IPS-15b (cell line): Measurements from ENCODE around the gene VSIG10L.

Source experiments
- H3K27me3 ChIP-seq: one replicate; pipeline ENCODE4 v1.6.1; 2013; ENCODE audit warnings: low read length; ENCODE audit not compliant: control insufficient read depth, insufficient read depth
- H3K36me3 ChIP-seq: one replicate; pipeline ENCODE4 v1.6.1; 2013; ENCODE audit warnings: low read length; ENCODE audit not compliant: control insufficient read depth, insufficient read depth
- H3K4me1 ChIP-seq: one replicate; pipeline ENCODE4 v1.6.1; 2013; ENCODE audit warnings: mild to moderate bottlenecking, low read length; ENCODE audit not compliant: control insufficient read depth, insufficient read depth
- H3K4me3 ChIP-seq: one replicate; pipeline ENCODE4 v1.5.1; 2013; ENCODE audit warnings: low read depth, low read length
- H3K9ac ChIP-seq: one replicate; pipeline ENCODE4 v1.6.1; 2013; ENCODE audit warnings: low read depth, mild to moderate bottlenecking, low read length
- H3K9me3 ChIP-seq: one replicate; pipeline ENCODE4 v1.6.1; 2013; ENCODE audit warnings: mild to moderate bottlenecking, low read length; ENCODE audit not compliant: control insufficient read depth, insufficient read depth

The VSIG10L gene

DNA sequence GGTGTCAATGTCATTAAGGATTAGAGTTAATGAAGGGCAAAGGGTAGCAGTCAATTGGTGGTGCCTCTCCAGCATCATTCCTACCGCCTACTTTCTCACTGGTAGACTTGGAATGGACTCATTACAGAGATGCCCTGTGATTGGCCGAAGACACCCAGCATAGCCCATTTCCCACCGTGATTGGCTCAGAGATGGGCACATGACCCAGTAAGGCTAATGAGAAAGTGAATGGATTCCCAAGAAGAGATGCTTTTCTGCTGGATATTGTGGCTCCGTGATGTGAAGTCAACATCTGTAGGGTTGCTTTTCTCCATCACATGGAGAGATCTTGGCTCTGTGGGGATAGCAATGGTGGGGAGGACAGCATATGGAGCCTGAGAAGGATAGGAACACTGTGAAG is 11.6 kb downstream of the VSIG10L start:
- peaks cover 19% of the 10 kb centered on the region for H3K36me3 ChIP-seq
- H3K4me1 ChIP-seq: no peaks in the 10 kb centered on the region
- H3K27me3 ChIP-seq: peaks cover 9% of the 10 kb centered on the region
- H3K9ac ChIP-seq: no peak overlapping the region
- no peaks in the 10 kb centered on the region for H3K9me3 ChIP-seq
- no peak overlapping the region for H3K4me3 ChIP-seq

DNA sequence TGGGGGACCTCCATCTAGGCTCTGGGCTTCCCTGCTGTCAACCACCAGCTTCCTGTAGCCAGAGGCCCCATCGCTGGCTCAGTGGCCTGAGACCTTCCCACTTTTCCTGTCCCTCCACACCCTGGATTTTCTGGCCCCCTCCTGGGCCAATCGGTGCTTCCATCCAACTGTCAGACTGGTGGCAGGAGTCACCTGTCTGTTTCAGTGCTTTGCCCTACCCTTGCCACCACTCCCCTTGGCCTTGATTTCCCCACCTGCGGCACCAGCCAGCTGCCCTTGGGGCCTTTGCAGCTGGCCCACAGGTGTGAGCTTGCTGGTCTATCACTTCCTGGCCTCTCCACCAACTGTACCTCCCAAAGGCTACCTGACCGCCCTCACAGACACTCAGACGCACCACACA is 12.5 kb downstream of the VSIG10L start:
- no peak overlapping the region for H3K9ac ChIP-seq
- H3K9me3 ChIP-seq: no peaks in the 10 kb centered on the region
- no peaks in the 10 kb centered on the region for H3K4me1 ChIP-seq
- no peak overlapping the region for H3K4me3 ChIP-seq
- peaks cover 17% of the 10 kb centered on the region for H3K36me3 ChIP-seq
- peaks cover 9% of the 10 kb centered on the region for H3K27me3 ChIP-seq

DNA sequence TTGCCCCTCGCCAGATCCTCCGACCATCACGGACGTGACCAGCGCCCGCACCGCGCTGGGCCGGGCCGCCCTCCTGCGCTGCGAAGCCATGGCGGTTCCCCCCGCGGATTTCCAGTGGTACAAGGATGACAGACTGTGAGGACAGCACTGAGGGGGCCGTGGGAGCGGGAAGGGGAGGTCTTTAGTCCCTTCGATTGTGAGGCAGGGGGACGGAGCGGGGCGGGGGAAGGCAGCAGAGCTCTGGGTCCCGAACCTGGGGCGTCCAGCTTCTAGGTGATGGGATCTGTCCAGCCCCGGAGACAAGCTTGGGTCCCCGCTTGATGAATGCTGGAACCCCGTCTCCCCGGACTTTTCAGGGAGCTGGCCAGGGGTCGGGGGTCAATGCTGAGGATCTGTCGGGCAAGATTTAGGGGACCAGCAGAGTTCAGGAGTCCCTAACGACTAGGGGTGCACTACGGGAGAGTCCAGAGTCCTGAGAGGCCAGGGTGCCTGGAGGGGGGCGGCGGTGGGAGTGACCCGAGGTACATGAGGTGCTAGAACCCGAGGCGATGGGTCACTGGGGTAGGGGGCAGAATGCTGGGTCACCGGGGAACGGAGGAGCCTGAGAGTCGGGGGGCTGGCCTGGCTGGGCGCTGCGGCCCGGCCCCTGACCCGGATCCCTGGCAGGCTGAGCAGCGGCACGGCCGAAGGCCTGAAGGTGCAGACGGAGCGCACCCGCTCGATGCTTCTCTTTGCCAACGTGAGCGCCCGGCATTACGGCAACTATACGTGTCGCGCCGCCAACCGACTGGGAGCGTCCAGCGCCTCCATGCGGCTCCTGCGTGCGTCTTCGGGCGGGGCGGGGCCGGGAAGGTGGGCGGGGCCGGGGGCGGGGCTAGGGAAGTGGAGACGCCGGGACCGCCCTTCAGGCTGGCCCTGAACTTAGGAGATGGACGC is 14.6 kb downstream of the VSIG10L start:
- peaks cover 11% of the 10 kb centered on the region for H3K27me3 ChIP-seq
- peaks cover 15% of the 10 kb centered on the region for H3K36me3 ChIP-seq
- no peaks in the 10 kb centered on the region for H3K9me3 ChIP-seq
- peak overlapping the region; percentile 54 for H3K9ac ChIP-seq
- no peaks in the 10 kb centered on the region for H3K4me1 ChIP-seq
- H3K4me3 ChIP-seq: peak overlapping the region; percentile 64

DNA sequence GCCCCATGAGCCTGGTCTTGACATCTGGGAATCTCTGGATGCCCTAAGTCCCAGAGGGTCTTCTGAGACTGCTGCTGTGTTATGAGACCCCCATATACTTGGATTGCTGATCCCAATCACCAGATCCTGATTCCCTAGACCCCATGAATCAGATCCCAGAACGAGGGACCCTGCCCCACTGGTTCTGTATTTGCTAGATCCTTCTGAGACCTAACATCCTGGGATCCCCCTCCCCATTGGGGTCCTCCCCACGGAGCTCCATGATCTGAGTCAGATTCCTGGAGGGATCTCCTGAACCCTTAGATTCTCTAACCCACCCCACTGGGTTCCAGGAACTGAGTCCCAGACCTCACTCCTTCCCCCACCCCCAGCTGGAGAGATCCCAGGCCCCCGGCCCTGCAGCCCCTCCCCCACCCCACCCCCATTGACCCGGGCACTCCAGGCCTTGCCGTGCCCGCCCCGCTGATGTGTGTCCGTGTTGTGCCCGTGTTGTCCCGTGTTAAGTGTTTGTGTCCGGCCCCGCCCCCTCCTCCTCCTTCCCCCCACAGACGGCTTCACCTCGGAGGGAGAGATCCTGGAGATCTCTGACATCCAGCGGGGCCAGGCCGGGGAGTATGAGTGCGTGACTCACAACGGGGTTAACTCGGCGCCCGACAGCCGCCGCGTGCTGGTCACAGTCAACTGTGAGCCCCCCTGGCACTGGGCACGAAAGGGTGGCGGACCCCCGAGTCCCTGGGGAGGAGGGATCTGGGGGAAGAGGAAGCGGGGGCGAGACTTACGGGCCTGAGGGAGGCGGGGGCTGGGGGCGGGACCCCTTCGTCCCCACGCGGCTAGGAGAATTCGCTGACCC is 15.5 kb downstream of the VSIG10L start:
- peak overlapping the region; percentile 64 for H3K4me3 ChIP-seq
- no peaks in the 10 kb centered on the region for H3K9me3 ChIP-seq
- H3K27me3 ChIP-seq: peaks cover 11% of the 10 kb centered on the region
- no peaks in the 10 kb centered on the region for H3K4me1 ChIP-seq
- no peak overlapping the region for H3K9ac ChIP-seq
- peaks cover 11% of the 10 kb centered on the region for H3K36me3 ChIP-seq

DNA sequence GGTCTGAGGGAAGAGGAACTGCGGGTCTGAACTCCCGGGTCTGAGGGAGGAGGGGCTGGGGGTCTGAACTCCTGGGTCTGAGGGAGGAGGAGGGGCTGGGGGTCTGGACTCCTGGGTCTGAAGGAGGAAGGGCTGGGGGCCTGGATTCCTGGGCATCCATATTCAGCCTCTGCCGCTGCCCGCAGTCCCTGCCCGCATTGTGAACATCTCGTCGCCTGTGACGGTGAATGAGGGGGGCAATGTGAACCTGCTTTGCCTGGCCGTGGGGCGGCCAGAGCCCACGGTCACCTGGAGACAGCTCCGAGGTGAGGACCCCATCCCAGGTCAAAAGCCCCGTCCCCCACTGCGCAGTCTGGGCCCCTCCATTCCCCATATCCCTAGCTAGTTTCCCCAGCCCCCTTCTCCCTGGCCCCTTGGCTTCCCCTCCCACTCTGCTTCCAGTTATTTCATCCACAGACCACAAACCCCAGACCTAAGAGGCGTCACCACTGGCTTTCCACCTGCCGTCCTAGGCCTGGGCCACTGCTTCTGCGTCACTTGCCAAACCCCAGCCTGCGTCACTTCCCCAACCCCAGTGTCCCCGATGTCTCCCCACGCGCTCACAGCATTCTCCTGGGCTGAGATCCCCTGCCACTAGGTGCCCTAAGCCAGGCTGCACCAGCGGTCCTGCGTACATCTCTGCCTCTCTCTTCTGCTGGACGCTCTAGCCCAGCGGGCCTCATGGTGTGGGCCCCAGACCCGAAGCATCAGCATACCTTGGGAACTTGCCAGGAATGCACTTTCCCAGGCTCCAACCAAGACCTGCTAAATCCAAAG is 16.6 kb downstream of the VSIG10L start:
- H3K9me3 ChIP-seq: no peaks in the 10 kb centered on the region
- H3K9ac ChIP-seq: no peak overlapping the region
- no peak overlapping the region for H3K4me3 ChIP-seq
- peaks cover 11% of the 10 kb centered on the region for H3K27me3 ChIP-seq
- H3K4me1 ChIP-seq: no peaks in the 10 kb centered on the region
- H3K36me3 ChIP-seq: peaks cover 5% of the 10 kb centered on the region

DNA sequence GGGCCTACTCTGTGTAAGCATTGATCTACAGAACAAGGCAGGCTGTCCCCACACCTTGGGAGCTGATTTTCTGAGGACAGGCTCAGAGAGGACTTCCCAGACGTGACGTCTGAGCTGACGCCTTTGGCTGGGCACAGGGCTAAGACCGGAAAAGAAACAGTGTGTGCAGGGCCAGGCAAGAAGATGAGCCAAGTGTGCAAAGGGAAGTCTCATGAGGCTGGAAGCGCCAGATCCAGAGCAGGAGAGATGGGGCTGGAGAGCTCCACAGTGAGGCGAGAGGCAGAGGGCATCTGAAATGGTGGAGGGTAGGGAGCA is 17.8 kb downstream of the VSIG10L start:
- H3K4me1 ChIP-seq: no peaks in the 10 kb centered on the region
- H3K9me3 ChIP-seq: no peaks in the 10 kb centered on the region
- peaks cover 11% of the 10 kb centered on the region for H3K27me3 ChIP-seq
- H3K4me3 ChIP-seq: no peak overlapping the region
- H3K36me3 ChIP-seq: no peaks in the 10 kb centered on the region
- H3K9ac ChIP-seq: no peak overlapping the region

DNA sequence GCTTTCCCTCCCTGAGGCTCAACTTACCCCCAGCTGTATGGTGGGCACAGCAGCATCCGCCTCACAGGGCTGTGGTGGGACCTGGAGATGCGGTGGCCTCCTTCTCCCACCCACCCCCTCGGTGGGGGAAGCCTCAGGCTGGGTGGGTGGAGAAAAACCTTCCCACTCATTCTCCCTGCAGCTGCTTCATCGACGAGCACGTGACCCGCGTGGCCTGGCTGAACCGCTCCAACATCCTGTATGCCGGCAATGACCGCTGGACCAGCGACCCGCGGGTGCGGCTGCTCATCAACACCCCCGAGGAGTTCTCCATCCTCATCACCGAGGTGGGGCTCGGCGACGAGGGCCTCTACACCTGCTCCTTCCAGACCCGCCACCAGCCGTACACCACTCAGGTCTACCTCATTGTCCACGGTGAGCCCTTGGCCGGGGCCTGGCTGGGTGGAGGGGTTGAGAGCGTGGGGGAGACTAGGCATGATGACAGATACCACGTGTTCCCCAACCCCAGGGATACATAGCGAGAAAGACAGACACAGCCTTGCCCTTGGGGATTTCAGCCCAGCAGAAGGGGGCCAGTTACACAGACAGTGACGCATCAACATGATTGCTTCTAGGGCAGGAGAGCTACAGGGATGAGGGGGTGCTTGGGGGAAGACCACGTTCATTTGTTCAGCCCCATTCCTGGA is 18.3 kb downstream of the VSIG10L start:
- Histone ChIP-seq H3K27me3 (peaks cover 11% of the 10 kb centered on the region), H3K9ac (no peak overlapping the region), H3K9me3 (no peaks in the 10 kb centered on the region)

DNA sequence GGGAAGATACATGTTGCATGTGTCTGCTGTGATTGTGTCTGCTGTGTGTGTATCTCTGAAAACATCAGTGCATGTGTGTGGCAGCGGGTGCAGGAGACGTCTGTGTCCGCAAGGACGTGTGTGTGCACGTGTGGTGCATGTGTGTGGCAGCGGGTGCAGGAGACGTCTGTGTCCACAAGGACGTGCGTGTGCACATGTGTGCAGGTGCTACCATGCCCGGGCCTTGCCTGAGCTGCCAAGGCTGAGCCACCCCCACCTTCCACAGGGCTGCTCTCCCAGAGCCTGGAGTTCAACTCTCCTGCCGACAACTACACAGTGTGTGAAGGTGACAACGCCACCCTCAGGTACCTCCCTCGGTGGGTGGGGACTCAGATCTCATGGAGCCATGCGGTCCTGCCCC is 20.1 kb downstream of the VSIG10L start:
- Histone ChIP-seq H3K9ac (no peak overlapping the region), H3K4me3 (no peak overlapping the region), H3K9me3 (no peaks in the 10 kb centered on the region), H3K36me3 (no peaks in the 10 kb centered on the region), H3K27me3 (peaks cover 8% of the 10 kb centered on the region), H3K4me1 (no peaks in the 10 kb centered on the region)

More for the DNA sequence above, 18.3 kb downstream of the VSIG10L start:
- H3K4me3 ChIP-seq: no peak overlapping the region
- no peaks in the 10 kb centered on the region for H3K4me1 ChIP-seq
- H3K36me3 ChIP-seq: no peaks in the 10 kb centered on the region

DNA sequence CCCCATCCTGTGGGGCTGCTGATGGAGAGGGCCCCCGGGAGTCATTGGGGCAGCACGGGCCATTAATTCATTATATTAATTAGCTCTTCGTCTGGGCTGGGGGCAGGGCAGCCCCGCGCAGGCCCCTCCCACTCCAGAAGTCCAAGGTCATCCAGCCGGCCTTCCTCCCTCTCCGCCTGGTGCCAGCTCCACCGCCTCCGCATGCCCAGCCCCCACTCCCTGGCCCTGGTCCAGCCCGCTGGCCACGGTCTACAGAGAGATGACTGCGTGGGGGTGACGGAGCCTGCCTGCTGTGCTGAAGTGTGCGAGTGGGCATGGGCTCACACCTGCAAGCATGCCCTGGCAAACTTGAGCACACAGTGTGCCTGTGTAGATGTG is 21.7 kb downstream of the VSIG10L start:
- Histone ChIP-seq H3K9me3 (no peaks in the 10 kb centered on the region), H3K9ac (no peak overlapping the region), H3K27me3 (peaks cover 2% of the 10 kb centered on the region), H3K4me1 (no peaks in the 10 kb centered on the region), H3K4me3 (no peak overlapping the region), H3K36me3 (no peaks in the 10 kb centered on the region)

DNA sequence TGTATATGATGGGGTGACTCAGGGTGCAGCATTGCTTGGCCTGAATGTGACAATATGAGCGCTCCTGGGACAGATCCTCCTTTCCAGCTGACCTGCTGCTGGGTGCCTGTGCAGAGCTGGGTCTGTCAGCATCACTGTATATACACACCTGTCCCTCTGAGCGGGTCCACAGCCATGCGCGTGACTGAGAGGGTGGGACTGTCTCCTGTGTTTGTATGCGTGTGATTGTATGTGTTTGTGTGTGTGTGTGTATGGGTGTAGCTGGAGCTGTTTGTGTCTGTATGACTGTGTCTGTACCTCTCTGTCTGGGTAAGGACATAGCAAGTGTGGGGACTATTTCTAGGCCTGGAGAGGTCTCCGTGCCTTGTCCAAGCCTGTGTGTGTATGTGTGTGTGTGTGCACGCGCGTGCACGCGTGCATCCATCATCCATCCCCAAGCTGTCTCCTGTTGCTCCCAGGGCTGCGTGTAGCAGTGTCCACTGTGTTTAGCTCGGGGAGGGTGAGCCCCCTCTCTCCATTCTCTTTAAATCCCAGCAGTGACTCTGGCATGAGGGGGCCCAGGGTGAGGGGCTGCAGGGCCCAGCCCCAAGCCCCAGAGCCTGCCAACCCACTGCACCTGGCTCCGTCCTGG is 22.2 kb downstream of the VSIG10L start:
- Histone ChIP-seq H3K4me3 (no peak overlapping the region), H3K4me1 (no peaks in the 10 kb centered on the region), H3K27me3 (peaks cover 2% of the 10 kb centered on the region), H3K9ac (no peak overlapping the region), H3K9me3 (no peaks in the 10 kb centered on the region), H3K36me3 (no peaks in the 10 kb centered on the region)
